Neural cell (in vitro differentiated cells): ENCODE measurements around the gene MPC1L. TPM values are rescaled to one million over a fixed set of nuclear protein-coding genes. Genes with fewer than 3 reads are reported as not detected.
"Not testable (repeated sequence)": the region's sequence is repeated elsewhere in the genome, so short reads cannot be mapped to it uniquely, and the experiment has no call there.

Experiments
- H2AFZ ChIP-seq: fragments of 200-600, 300-800 bp; sonication (generic), shearing (Covaris generic); 2 replicates; pipeline ENCODE4 v1.6.0; 2014; ENCODE audit warnings: low read depth, mild to moderate bottlenecking, antibody characterized with exemption, low read length, moderate library complexity
- H3F3A ChIP-seq: fragments of 200-600 bp; shearing (Covaris generic); 2 replicates; pipeline ENCODE4 v1.6.1; 2016; ENCODE audit warnings: mild to moderate bottlenecking, moderate library complexity, mixed read lengths, antibody characterized with exemption, low read length; ENCODE audit not compliant: insufficient read depth, poor library complexity, severe bottlenecking
- H3K27ac ChIP-seq: fragments of 200-600, 300-800 bp; sonication (generic), shearing (Covaris generic); 2 replicates; pipeline ENCODE4 v1.5.1; 2014; ENCODE audit warnings: mild to moderate bottlenecking, low read length, moderate library complexity
- H3K27me3 ChIP-seq: fragments of 300-800, 200-600 bp; sonication (generic), shearing (Covaris generic); 2 replicates; pipeline ENCODE4 v1.6.0; 2014; ENCODE audit warnings: mild to moderate bottlenecking, low read depth, low read length, moderate library complexity; ENCODE audit not compliant: insufficient read depth
- H3K36me3 ChIP-seq: fragments of 300-800, 200-600 bp; sonication (generic), shearing (Covaris generic); 2 replicates; pipeline ENCODE4 v1.5.1; 2014; ENCODE audit warnings: mild to moderate bottlenecking, antibody characterized with exemption, low read length, moderate library complexity; ENCODE audit not compliant: insufficient read depth
- H3K4me2 ChIP-seq: fragments of 300-800, 200-600 bp; sonication (generic), shearing (Covaris generic); 2 replicates; pipeline ENCODE4 v1.6.0; 2014; ENCODE audit warnings: mild to moderate bottlenecking, low read length
- H3K4me3 ChIP-seq: fragments of 300-800, 200-600 bp; sonication (generic), shearing (Covaris generic); 2 replicates; pipeline ENCODE4 v1.5.1; 2014; ENCODE audit warnings: mild to moderate bottlenecking, low read length, moderate library complexity
- H3K79me2 ChIP-seq: fragments of 200-600 bp; shearing (Covaris generic); replicated peaks from 2 replicates; pipeline ENCODE4 v1.6.0; 2014; ENCODE audit warnings: mild to moderate bottlenecking, low read length, moderate library complexity; ENCODE audit not compliant: insufficient read depth
- H3K9ac ChIP-seq: fragments of 300-800, 200-600 bp; sonication (generic), shearing (Covaris generic); 2 replicates; pipeline ENCODE4 v1.6.1; 2016; ENCODE audit warnings: mild to moderate bottlenecking, low read length, mixed read lengths
- H3K9me2 ChIP-seq: fragments of 200-600 bp; shearing (Covaris generic); 2 replicates; pipeline ENCODE4 v1.6.1; 2016; ENCODE audit warnings: mild to moderate bottlenecking, low read length, mixed read lengths; ENCODE audit not compliant: insufficient read depth
- H3K9me3 ChIP-seq: fragments of 200-600, 300-800 bp; sonication (generic), shearing (Covaris generic); 2 replicates; pipeline ENCODE4 v1.6.1; 2016; ENCODE audit warnings: mild to moderate bottlenecking, mixed run types, low read length, moderate library complexity, mixed read lengths
- H4K20me1 ChIP-seq: fragments of 200-600 bp; shearing (Covaris generic); 2 replicates; pipeline ENCODE4 v1.6.1; 2016; ENCODE audit warnings: mild to moderate bottlenecking, mixed run types; ENCODE audit not compliant: insufficient read depth
- EP300 ChIP-seq: fragments of 450-650 bp; conservative IDR thresholded peaks from 2 replicates; pipeline ENCODE4 v1.6.1; 2014; ENCODE audit warnings: antibody characterized with exemption, mild to moderate bottlenecking, moderate library complexity; ENCODE audit not compliant: poor library complexity, severe bottlenecking
- EZH2 ChIP-seq: fragments of 200-600, 300-800 bp; shearing (Covaris generic), sonication (generic); IDR thresholded peaks from 2 replicates; pipeline ENCODE4 v1.6.1; 2014; ENCODE audit warnings: antibody characterized with exemption, low read length, borderline replicate concordance, mild to moderate bottlenecking; ENCODE audit not compliant: insufficient read depth, poor library complexity, severe bottlenecking
- MXI1 ChIP-seq: fragments of 450-650 bp; conservative IDR thresholded peaks from 2 replicates; pipeline ENCODE4 v1.6.1; 2014; ENCODE audit warnings: antibody characterized with exemption, mild to moderate bottlenecking; ENCODE audit not compliant: poor library complexity, severe bottlenecking
- POLR2AphosphoS5 ChIP-seq: IDR thresholded peaks from 2 replicates; pipeline ENCODE4 v1.6.1; 2012
- RAD21 ChIP-seq: fragments of 450-650 bp; conservative IDR thresholded peaks from 2 replicates; pipeline ENCODE4 v1.6.1; 2014; ENCODE audit warnings: antibody characterized with exemption, mild to moderate bottlenecking, moderate library complexity
- SMC3 ChIP-seq: fragments of 450-650 bp; conservative IDR thresholded peaks from 2 replicates; pipeline ENCODE4 v1.6.1; 2014; ENCODE audit warnings: antibody characterized with exemption, mild to moderate bottlenecking, moderate library complexity; ENCODE audit not compliant: poor library complexity
- TAF1 ChIP-seq: IDR thresholded peaks from 2 replicates; pipeline ENCODE4 v1.6.1; 2012; ENCODE audit warnings: low read depth
- polyA plus RNA-seq: library from polyadenylated mRNA; depleted of rRNA; stranded (reverse); fragments of >200 nt; gene quantifications from 2 replicates; pipeline ENCODE4 v1.2.3, GENCODE V29; 2014
- TF ChIP-seq, protein P1 (sequence below): IDR thresholded peaks from 2 replicates; pipeline ENCODE4 v1.6.1; 2012; ENCODE audit warnings: borderline replicate concordance
- TF ChIP-seq, protein P2 (sequence below): fragments of 450-650 bp; IDR thresholded peaks from 2 replicates; pipeline ENCODE4 v1.5.1; 2014; ENCODE audit warnings: antibody characterized with exemption, mild to moderate bottlenecking, moderate library complexity; ENCODE audit not compliant: poor library complexity, severe bottlenecking

The MPC1L gene
- polyA plus RNA-seq, 1 donor from 2014 or later, result not detected

DNA sequence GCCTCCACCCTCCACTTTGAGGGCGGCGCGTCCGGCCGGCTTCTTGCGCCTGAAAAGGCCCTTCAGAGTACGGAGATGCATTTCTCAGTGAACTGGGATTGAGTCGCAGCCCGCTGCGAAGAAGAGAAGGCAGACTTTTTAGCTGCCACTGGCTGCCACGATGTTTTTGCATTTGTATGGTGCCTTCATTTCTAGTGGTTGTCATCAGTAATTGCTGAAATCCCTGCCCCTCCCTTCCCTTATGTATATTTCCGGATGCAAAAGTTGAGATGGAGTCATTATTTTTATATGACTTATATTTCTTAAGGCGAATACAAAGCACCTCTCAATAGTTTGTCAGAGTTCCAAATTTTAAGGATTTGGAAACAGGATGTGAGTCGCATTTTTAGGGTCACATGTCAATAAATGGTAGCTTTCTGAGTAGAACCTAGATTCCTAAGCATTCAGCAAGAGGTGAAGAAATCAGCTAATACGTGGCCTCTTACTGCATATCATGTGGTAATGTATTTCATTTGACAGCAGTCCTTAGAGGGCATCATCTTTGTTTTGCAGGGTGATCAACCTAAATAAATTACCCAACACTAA, 41.8 kb upstream of the MPC1L start:
- Histone ChIP-seq H3K4me3 (peak overlapping the region; percentile 72), H3K9me2 (no peaks in the 10 kb centered on the region), H3K9me3 (no peaks in the 10 kb centered on the region), H3K4me2 (peak overlapping the region; percentile 48), H3K36me3 (no peaks in the 10 kb centered on the region), H2AFZ (no peak overlapping the region), H3K79me2 (peaks cover 14% of the 10 kb centered on the region), H3F3A (no peaks in the 10 kb centered on the region), H3K27me3 (no peaks in the 10 kb centered on the region), H4K20me1 (no peaks in the 10 kb centered on the region), H3K27ac (peak overlapping the region; percentile 78), H3K9ac (peak overlapping the region; percentile 72)
- TF ChIP-seq MXI1 (peak; percentile 26), POLR2AphosphoS5 (no peak)

DNA sequence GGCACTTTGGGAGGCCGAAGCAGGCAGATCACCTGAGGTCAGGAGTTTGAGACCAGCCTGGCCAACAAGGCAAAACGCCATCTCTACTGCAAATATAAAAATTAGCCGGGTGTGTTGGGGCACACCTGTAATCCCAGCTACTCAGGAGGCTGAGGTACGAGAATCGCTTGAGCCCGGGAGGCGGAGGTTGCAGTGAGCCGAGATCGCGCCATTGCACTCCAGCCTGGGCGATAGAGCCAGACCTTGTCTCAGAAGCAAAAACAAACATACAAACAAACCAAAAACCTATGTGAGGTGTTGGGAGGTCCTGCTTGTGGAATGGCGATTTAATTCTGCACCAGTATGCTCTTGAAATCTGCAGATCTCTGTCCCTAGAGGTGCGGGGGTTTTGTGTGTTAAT, 41.0 kb upstream of the MPC1L start:
- H2AFZ ChIP-seq, H3K9me3 ChIP-seq, H4K20me1 ChIP-seq, H3F3A ChIP-seq, H3K4me2 ChIP-seq, H3K9ac ChIP-seq, H3K27ac ChIP-seq, H3K9me2 ChIP-seq, H3K36me3 ChIP-seq, H3K27me3 ChIP-seq: not testable (repeated sequence)
- Histone ChIP-seq H3K79me2 (peaks cover 14% of the 10 kb centered on the region), H3K4me3 (peak overlapping the region; percentile 72)

DNA sequence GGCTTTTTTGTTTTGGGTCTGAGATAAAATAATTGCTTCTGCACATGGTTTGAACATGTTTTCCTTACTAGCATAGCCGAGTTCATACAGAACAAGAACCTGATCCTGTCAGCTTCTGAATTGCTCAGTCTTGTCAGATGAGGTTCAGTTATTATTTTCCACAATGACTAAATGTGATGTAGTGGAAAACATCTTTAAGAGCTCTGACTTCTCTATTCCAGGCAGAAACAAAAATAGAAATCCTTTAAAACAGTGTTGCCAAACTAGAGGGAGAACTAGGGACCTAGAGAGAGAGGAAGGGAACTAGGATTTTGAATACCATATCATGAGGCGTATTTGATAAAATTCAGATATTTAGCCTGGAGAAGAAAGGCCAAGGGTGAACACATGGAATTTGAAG, 40.4 kb upstream of the MPC1L start:
- Histone ChIP-seq H3K79me2 (peaks cover 14% of the 10 kb centered on the region), H3K9ac (no peak overlapping the region), H2AFZ (no peak overlapping the region), H3K9me2 (no peaks in the 10 kb centered on the region), H3K27ac (no peak overlapping the region), H3K9me3 (no peaks in the 10 kb centered on the region), H3K27me3 (no peaks in the 10 kb centered on the region), H3F3A (no peaks in the 10 kb centered on the region), H3K36me3 (no peaks in the 10 kb centered on the region), H4K20me1 (no peaks in the 10 kb centered on the region), H3K4me2 (no peak overlapping the region), H3K4me3 (peak overlapping the region; percentile 72)
- TF ChIP-seq, protein P1, sequence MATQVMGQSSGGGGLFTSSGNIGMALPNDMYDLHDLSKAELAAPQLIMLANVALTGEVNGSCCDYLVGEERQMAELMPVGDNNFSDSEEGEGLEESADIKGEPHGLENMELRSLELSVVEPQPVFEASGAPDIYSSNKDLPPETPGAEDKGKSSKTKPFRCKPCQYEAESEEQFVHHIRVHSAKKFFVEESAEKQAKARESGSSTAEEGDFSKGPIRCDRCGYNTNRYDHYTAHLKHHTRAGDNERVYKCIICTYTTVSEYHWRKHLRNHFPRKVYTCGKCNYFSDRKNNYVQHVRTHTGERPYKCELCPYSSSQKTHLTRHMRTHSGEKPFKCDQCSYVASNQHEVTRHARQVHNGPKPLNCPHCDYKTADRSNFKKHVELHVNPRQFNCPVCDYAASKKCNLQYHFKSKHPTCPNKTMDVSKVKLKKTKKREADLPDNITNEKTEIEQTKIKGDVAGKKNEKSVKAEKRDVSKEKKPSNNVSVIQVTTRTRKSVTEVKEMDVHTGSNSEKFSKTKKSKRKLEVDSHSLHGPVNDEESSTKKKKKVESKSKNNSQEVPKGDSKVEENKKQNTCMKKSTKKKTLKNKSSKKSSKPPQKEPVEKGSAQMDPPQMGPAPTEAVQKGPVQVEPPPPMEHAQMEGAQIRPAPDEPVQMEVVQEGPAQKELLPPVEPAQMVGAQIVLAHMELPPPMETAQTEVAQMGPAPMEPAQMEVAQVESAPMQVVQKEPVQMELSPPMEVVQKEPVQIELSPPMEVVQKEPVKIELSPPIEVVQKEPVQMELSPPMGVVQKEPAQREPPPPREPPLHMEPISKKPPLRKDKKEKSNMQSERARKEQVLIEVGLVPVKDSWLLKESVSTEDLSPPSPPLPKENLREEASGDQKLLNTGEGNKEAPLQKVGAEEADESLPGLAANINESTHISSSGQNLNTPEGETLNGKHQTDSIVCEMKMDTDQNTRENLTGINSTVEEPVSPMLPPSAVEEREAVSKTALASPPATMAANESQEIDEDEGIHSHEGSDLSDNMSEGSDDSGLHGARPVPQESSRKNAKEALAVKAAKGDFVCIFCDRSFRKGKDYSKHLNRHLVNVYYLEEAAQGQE, result no peak
- TF ChIP-seq EP300 (no peak), EZH2 (no peak), SMC3 (no peak), RAD21 (no peak), MXI1 (no peak), POLR2AphosphoS5 (no peak), TAF1 (no peak)
- TF ChIP-seq, protein P2, sequence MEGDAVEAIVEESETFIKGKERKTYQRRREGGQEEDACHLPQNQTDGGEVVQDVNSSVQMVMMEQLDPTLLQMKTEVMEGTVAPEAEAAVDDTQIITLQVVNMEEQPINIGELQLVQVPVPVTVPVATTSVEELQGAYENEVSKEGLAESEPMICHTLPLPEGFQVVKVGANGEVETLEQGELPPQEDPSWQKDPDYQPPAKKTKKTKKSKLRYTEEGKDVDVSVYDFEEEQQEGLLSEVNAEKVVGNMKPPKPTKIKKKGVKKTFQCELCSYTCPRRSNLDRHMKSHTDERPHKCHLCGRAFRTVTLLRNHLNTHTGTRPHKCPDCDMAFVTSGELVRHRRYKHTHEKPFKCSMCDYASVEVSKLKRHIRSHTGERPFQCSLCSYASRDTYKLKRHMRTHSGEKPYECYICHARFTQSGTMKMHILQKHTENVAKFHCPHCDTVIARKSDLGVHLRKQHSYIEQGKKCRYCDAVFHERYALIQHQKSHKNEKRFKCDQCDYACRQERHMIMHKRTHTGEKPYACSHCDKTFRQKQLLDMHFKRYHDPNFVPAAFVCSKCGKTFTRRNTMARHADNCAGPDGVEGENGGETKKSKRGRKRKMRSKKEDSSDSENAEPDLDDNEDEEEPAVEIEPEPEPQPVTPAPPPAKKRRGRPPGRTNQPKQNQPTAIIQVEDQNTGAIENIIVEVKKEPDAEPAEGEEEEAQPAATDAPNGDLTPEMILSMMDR, result no peak

DNA sequence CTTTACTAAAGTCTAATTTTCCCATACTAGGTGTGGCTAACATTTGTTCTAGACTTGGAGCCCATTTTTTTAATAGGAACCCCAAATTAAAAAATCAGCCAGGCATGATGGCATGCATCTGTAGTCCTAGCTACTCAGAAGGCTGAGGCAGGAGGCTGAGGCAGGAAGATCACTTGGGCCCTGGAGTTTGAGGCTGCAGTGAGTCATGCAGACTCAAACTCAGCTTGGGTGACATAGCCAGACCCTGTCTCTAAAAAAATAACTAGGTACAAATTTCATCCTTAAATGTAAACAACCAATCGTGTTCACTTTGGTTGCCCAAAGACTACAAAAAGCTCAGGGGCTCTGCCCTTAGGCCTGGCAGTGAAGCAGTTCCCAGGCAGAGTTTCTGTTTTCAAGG, 35.6 kb upstream of the MPC1L start:
- H3K9me3 ChIP-seq, H3K27me3 ChIP-seq, H3K4me2 ChIP-seq, H3K36me3 ChIP-seq, H3K4me3 ChIP-seq, H3K9ac ChIP-seq, H4K20me1 ChIP-seq, H3F3A ChIP-seq, H3K9me2 ChIP-seq, H3K27ac ChIP-seq, H3K79me2 ChIP-seq, H2AFZ ChIP-seq: not testable (repeated sequence)

DNA sequence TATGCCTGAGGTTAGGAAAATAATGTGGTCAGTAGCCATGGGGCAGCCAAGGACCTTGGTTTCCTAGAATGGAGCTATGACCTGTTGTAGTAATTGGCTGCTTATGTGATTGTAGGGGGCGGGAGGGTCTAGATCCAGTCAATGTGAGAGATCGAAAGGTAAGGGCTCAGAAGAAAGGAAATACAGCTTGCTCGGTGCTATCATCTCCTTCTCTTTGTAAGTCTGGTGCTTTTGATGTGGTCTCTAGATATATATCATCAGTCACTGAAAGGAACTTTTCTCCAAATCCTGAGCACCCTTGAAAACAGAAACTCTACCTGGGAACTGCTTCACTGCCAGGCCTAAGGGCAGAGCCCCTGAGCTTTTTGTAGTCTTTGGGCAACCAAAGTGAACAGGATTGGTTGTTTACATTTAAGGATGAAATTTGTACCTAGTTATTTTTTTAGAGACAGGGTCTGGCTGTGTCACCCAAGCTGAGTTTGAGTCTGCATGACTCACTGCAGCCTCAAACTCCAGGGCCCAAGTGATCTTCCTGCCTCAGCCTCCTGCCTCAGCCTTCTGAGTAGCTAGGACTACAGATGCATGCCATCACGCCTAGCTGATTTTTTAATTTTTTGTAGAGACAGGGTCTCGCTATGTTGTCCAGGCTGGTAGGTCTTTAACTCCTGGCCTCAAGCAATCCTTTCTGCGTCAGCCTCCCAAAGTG, 33.5 kb upstream of the MPC1L start:
- H3K27me3 ChIP-seq, H3K79me2 ChIP-seq: not testable (repeated sequence)

More for the DNA sequence above, 33.5 kb upstream of the MPC1L start:
- not testable (repeated sequence) for H3K27ac ChIP-seq, H3K9ac ChIP-seq, H3K4me2 ChIP-seq, H3F3A ChIP-seq, H3K4me3 ChIP-seq, H4K20me1 ChIP-seq, H3K9me3 ChIP-seq, H2AFZ ChIP-seq, H3K9me2 ChIP-seq, H3K36me3 ChIP-seq
